HG03196 (cell line): ENCODE data around the gene DAB2.

Experiments used
- ATAC-seq: cut with Tn5 transposase; IDR thresholded peaks from one replicate; pipeline ENCODE4 v1.9.1; 2021; ENCODE audit not compliant: unreplicated experiment

DAB2 gene

DNA sequence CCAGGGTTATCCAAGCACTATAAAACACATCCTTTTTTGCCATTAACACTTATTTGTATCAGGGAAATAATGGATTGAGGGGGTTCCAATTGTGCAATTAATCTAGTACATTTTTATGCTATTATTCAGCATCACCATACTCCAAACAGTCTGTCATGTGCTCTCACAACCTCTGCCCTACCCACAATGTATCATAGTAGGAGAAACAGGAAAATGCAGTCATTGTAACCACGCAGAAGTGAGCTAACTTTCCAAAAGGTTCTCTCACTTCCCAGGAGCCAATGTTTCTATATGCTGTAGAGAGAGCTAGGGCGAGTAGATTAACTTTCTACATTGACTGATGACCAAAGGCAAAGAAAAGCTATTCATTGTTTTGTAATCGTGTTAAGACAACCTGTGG is 29.8 kb downstream of the DAB2 start:
- ATAC-seq: no peak

GRCh38 chr5:39390945-39391344 is 33.8 kb downstream of the DAB2 start:
- no peak for ATAC-seq

- no peak for ATAC-seq
Observed at GRCh38 chr5:39387293-39387692, 37.5 kb downstream of the DAB2 start.

- ATAC-seq: no peak
Observed at GRCh38 chr5:39384271-39384670, 40.5 kb downstream of the DAB2 start.

DNA sequence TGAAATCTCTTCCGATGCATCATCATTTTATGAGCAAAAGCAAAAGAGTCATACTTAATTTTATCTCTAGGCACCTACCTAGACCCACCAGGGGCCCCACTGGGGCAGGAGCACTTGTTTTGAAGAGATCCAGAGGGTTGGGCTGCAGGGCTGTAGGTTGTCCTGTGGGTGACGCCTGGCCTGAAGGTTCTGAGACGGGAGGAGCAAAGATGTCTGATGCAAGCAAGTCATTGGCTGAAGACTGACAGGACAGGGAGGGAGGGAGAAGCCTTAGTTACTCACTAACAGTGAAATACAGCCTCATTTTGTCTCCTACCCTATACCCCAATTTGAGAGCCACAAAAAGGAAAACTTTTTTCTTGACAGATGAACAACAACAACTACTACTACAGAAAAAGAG is 43.4 kb downstream of the DAB2 start:
- ATAC-seq: no peak

DNA sequence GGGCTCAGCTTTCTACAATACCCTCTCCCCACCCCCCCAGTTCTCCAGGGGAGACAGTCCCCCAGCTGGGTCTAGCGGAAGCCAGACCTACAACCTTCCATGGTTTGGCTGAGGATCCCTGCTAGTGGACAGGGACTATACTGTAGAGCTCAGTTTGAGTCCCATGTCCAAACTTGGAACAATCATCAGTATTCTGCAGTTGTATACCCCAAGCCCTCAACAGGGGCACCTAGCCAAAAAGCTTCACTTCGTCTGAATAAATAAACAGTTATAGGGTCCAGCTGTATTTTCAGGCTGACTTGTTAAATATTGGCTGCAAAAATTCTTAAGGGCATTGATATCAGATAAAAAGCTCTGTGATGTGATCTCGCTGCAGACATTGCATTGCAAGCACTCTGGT is 45.1 kb downstream of the DAB2 start:
- no peak for ATAC-seq

DNA sequence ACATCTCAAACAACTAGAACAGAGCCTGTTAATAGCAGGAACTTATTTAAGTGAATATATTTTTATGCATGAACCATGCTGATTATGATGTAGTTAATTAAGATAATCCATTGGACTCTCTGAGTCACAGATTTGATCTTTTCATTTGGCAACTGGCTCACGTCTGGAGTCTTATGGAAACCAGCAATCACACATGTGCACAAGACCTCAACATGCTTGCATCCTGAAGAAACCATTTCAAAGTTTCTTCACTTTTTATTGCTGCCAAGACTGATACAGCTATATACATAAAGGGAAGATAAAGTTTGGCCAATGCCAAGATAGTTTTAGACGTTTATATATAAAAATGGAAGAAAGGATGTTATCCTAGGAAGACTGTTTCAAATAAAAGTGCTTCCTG is 47.2 kb downstream of the DAB2 start:
- ATAC-seq: no peak

DNA sequence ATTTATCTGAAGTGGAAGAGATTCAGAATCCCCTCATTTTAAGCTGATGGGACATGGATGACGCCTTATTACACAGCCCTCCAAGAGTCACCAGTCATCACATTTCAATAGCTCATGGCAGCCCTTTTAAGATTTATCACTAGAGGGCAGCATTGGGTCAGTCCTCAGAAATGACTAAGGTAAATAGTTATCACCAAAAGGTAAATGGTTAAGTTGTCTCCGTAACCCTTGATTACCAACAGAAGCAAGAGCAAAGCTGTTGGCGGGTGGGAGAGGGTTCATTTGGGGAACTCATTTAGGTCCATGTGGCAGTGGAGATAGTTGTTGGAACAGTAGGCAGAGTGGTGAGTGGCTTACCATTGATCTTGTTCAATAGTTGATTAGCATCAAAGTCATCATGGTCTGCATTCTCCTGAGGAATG is 48.5 kb downstream of the DAB2 start:
- ATAC-seq: no peak

DNA sequence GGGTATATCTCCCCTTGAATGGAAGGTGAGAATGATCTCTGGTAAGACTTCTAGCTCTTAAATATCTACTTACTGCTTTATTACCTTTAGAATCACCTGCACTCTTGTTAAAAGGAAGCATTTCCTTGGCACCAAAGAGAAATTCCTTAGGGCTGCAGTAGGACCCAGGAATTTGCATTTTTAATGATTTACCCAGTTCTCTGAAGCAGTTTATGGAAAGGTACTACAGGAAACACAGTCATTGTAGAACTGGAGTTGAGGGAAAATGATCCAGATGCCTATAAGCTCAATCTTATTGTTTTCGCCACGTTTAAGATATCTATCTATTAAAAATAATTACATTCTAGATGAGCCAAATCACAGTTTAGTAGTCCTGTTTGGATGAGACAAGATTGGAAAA is 51.0 kb downstream of the DAB2 start:
- no peak for ATAC-seq

GRCh38 chr5:39371367-39371635 is 53.5 kb downstream of the DAB2 start:
- no peak for ATAC-seq

GRCh38 chr5:39370555-39371366 is 54.0 kb downstream of the DAB2 start:
- no peak for ATAC-seq

DNA sequence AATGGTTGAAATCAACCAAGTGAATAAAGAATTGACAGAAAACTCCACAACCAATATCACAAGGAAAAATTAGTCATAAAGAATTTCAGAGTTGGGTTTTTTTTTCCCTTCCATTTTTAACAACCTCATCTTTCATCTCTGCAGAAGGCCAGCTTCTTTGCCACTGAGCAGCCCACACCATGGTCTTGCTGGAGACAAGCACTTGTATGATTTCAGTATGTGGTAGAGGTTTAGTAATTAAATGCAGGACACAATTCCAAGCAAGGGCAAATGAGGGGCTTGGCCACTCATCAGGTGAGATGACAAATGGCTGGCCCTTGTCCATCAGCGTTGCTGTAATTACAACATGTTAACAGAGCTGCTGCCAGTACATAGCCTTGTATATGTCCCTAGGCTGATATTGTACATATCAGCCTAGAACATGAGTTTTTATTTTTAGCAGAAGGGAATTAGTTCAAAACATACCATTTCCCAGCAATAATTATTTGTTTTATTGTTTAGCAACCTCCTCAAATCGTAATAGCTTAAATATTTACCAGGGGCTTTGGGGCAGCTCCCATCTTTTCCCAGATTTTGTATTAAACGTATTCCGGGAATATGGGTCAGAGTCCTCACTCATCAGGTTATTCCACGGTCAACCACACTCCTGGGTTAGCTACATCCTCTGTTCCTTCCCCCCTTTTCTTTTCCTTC is 55.5 kb downstream of the DAB2 start:
- no peak for ATAC-seq

- ATAC-seq: no peak
Observed at GRCh38 chr5:39368116-39368515, 56.7 kb downstream of the DAB2 start.

DNA sequence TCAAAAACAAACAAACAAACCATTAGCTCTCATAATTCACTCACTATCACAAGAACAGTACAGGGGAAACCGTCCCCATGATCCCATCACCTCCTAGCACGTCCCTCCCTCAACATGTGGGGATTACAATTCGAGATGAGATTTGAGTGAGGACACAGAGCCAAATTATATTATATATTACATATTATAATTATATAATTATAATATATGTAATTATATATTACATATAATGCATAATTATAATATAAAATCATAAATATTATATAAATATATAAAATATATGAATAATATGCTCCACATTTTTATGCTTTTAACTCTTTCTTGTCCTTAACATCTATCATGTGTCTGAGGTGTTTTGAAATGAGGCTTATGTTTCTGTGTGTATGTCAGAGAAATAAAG is 57.1 kb downstream of the DAB2 start:
- no peak for ATAC-seq

DNA sequence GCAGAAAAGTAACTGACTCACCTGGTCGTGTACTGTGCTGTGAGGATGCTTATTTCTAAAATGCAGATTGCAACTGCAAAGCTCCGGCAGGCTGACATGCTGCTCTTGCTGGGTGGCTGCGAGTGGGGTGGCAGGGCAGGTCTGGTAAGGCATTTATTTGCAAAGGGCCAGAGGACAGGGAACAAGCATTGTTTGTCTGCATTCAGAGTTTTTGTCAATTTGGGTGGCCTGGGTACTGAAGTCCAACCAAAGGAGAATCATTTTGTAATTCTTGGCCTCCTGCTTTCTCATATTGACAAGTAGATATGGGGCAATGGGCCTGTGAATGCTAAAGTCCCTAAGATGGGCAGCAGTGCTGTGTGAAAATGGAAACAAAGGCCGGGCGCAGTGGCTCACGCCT is 60.4 kb downstream of the DAB2 start, which contains the start of gene C9:
TSS of gene C9 (minus strand) at position 129 of the 400 bp plus-strand sequence. CDS start at position 98, 31 bp downstream.
- no peak for ATAC-seq

- ATAC-seq: no peak
Observed at GRCh38 chr5:39363217-39363616, 61.6 kb downstream of the DAB2 start.

- no peak for ATAC-seq
Observed at GRCh38 chr5:39362646-39363045, 62.1 kb downstream of the DAB2 start.

DNA sequence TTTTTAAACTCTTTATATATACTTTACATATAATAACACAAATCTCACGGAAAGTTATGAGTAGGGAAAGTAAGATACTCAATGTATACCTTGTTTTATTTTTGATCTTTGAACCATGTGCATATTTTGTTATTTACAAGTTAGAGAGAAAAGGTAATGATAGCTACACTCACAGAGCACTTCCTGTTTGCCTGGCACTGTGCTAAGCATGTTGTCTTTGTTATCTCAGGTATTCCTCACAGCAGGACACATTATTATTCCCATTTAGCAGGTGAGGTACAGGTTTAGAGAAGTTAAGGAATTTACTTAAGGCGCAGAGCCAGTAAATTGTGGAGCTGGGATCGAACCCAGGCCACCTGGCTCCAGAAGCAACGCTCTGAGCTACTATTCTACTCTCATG is 63.5 kb downstream of the DAB2 start:
- ATAC-seq: no peak

- no peak for ATAC-seq
Observed at GRCh38 chr5:39360471-39361111, 64.2 kb downstream of the DAB2 start.

GRCh38 chr5:39356263-39356662 is 68.5 kb downstream of the DAB2 start:
- ATAC-seq: no peak

DNA sequence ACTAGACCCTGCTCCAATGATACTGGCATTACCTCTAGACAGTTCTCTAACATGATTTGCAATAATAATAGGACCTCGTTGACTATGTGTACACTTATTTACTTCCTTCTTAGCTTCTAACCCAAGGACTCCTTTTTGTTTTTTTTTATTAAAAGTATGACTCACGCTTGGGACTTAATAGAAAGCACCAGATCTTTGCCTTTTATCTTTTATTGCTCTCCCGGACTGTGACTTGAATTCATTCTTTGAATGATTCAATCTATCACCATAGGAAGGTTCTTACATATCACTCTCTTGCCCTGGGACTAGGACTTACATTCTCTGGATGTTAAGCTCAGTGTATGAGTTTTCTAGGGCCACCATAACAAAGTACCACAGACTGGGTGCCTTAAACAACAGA is 69.5 kb downstream of the DAB2 start:
- no peak for ATAC-seq

DNA sequence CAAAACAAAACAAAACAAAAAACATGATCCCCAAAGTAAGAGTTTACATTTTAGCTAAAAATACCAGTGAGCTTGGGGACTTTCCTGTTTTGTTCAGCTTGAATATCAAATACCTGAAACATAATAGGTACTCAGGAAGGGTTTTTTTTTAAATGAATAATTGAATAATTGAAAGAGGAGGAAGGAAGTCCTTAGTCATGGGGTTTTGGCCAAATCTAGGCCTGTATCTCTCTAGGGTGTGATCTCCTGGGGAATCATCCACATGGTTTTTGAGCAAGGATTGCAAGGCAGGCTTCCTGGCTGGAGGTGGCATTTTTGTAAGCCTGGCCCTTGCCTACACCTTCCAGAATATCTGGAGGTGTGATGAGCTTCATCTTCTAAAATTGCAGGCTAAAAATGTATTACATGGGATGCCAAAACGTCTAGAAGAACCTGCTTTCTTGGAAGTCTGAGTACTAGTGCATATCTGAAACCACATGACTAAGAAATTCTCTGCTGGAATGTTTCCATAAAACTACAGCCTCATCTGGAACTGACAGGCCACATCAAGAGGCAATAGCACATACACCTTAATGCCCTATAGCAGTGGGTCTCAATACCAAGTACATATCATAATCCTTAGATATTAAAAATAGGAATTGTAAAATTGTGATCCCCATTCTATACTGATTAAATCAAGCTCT is 70.9 kb downstream of the DAB2 start:
- ATAC-seq: no peak
